WTC11 (cell line): ENCODE measurements around the gene PIK3CA. TPM values are rescaled to one million over a fixed set of nuclear protein-coding genes. Genes with fewer than 3 reads are reported as not detected.
A peak's percentile ranks its signal among the peaks of the same experiment; 100 is the strongest.
"Not testable (repeated sequence)": the region's sequence is repeated elsewhere in the genome, so short reads cannot be mapped to it uniquely, and the experiment has no call there.

Experiments
- ATAC-seq: fragments of 200-7000 bp; cut with Tn5 transposase; 2 replicates; pipeline ENCODE4 v1.10.0; 2021; ENCODE audit warnings: mild to moderate bottlenecking, moderate library complexity
- CTCF ChIA-PET: fragments of 300-600 bp; sonication (Branson Sonifier 250); formaldehyde crosslinking; loops from one replicate; lab custom pipeline; 2021; ENCODE audit warnings: antibody characterized with exemption; lab: Charles Lee
- POLR2A ChIA-PET: fragments of 350-600 bp; sonication (Branson Sonifier 250); formaldehyde crosslinking; loops from one replicate; lab custom pipeline; 2021; ENCODE audit warnings: antibody characterized with exemption; lab: Charles Lee
- DNase-seq: peaks from one replicate; pipeline ENCODE4 v3.0.0; 2021; ENCODE audit warnings: low spot score
- H3K27ac Mint-ChIP-seq: 2 replicates; pipeline ENCODE4 v1.8.0; 2021; ENCODE audit warnings: mixed read lengths
- H3K27me3 Mint-ChIP-seq: 2 replicates; pipeline ENCODE4 v1.8.0; 2021; ENCODE audit warnings: low read depth, mild to moderate bottlenecking, moderate library complexity, mixed read lengths
- H3K36me3 Mint-ChIP-seq: 2 replicates; pipeline ENCODE4 v1.8.0; 2021; ENCODE audit warnings: mixed read lengths
- H3K4me1 Mint-ChIP-seq: 2 replicates; pipeline ENCODE4 v1.8.0; 2022; ENCODE audit warnings: mixed read lengths
- H3K4me3 Mint-ChIP-seq: 2 replicates; pipeline ENCODE4 v1.8.0; 2021; ENCODE audit warnings: mild to moderate bottlenecking, moderate library complexity, mixed read lengths
- H3K9me3 Mint-ChIP-seq: 2 replicates; pipeline ENCODE4 v1.8.0; 2021; ENCODE audit warnings: mixed read lengths
- CREM ChIP-seq: sonication (generic); formaldehyde crosslinking; IDR thresholded peaks from 2 replicates; pipeline ENCODE4 v1.8.1; 2022; ENCODE audit warnings: mild to moderate bottlenecking, missing genetic modification reagents, moderate library complexity
- ELF4 ChIP-seq: sonication (generic); formaldehyde crosslinking; IDR thresholded peaks from 2 replicates; pipeline ENCODE4 v1.8.1; 2022; ENCODE audit warnings: low read depth, mild to moderate bottlenecking, moderate library complexity, missing genetic modification reagents
- ESRRA ChIP-seq: sonication (generic); formaldehyde crosslinking; IDR thresholded peaks from 2 replicates; pipeline ENCODE4 v1.8.1; 2022; ENCODE audit warnings: mild to moderate bottlenecking, missing genetic modification reagents, borderline replicate concordance
- FOXK1 ChIP-seq: sonication (generic); formaldehyde crosslinking; IDR thresholded peaks from 2 replicates; pipeline ENCODE4 v1.8.0; 2022; ENCODE audit warnings: mild to moderate bottlenecking, moderate library complexity, missing genetic modification reagents
- GABPB1 ChIP-seq: sonication (generic); formaldehyde crosslinking; IDR thresholded peaks from 2 replicates; pipeline ENCODE4 v1.8.1; 2023; ENCODE audit warnings: mild to moderate bottlenecking, missing genetic modification reagents
- GTF2I ChIP-seq: fragments of 250-450 bp; sonication (Bioruptor Pico); conservative IDR thresholded peaks from 2 replicates; pipeline ENCODE4 v1.4.0; 2021; ENCODE audit warnings: mild to moderate bottlenecking
- JUN ChIP-seq: sonication (generic); formaldehyde crosslinking; IDR thresholded peaks from 2 replicates; pipeline ENCODE4 v1.8.0; 2023; ENCODE audit warnings: mild to moderate bottlenecking, missing genetic modification reagents
- MYBL2 ChIP-seq: sonication (generic); formaldehyde crosslinking; IDR thresholded peaks from 2 replicates; pipeline ENCODE4 v1.8.1; 2023; ENCODE audit warnings: mild to moderate bottlenecking, moderate library complexity, missing genetic modification reagents
- NFYB ChIP-seq: sonication (generic); formaldehyde crosslinking; conservative IDR thresholded peaks from 2 replicates; pipeline ENCODE4 v1.8.0; 2022; ENCODE audit warnings: low read depth, missing genetic modification reagents
- NR1H2 ChIP-seq: sonication (generic); formaldehyde crosslinking; IDR thresholded peaks from 2 replicates; pipeline ENCODE4 v1.9.0; 2021; ENCODE audit warnings: mild to moderate bottlenecking, moderate library complexity, missing genetic modification reagents
- NR2C2 ChIP-seq: sonication (generic); formaldehyde crosslinking; IDR thresholded peaks from 2 replicates; pipeline ENCODE4 v1.8.0; 2022; ENCODE audit warnings: mild to moderate bottlenecking, missing genetic modification reagents
- OVOL2 ChIP-seq: fragments of 250-450 bp; sonication (Bioruptor Pico); IDR thresholded peaks from 2 replicates; pipeline ENCODE4 v1.9.0; 2021; ENCODE audit warnings: mild to moderate bottlenecking, borderline replicate concordance
- PRRX2 ChIP-seq: fragments of 250-450 bp; sonication (Bioruptor Pico); IDR thresholded peaks from 2 replicates; pipeline ENCODE4 v1.8.0; 2021; ENCODE audit warnings: mild to moderate bottlenecking
- SMAD3 ChIP-seq: sonication (generic); formaldehyde crosslinking; IDR thresholded peaks from 2 replicates; pipeline ENCODE4 v1.8.0; 2022; ENCODE audit warnings: missing genetic modification reagents, mild to moderate bottlenecking, borderline replicate concordance
- SMAD4 ChIP-seq: sonication (generic); formaldehyde crosslinking; IDR thresholded peaks from 2 replicates; pipeline ENCODE4 v1.8.0; 2022; ENCODE audit warnings: mild to moderate bottlenecking, missing genetic modification reagents
- TCF7 ChIP-seq: sonication (generic); formaldehyde crosslinking; IDR thresholded peaks from 2 replicates; pipeline ENCODE4 v1.8.0; 2022; ENCODE audit warnings: mild to moderate bottlenecking, low read depth, missing genetic modification reagents, moderate library complexity
- ZBTB21 ChIP-seq: sonication (generic); formaldehyde crosslinking; IDR thresholded peaks from 2 replicates; pipeline ENCODE4 v1.8.1; 2023; ENCODE audit warnings: mild to moderate bottlenecking, missing genetic modification reagents, borderline replicate concordance
- ZNF121 ChIP-seq: sonication (generic); formaldehyde crosslinking; IDR thresholded peaks from 2 replicates; pipeline ENCODE4 v1.8.0; 2023; ENCODE audit warnings: missing genetic modification reagents
- ZNF219 ChIP-seq: sonication (generic); formaldehyde crosslinking; IDR thresholded peaks from 2 replicates; pipeline ENCODE4 v1.8.0; 2023; ENCODE audit warnings: missing genetic modification reagents, mild to moderate bottlenecking, borderline replicate concordance
- ZNF416 ChIP-seq: fragments of 250-450 bp; sonication (Bioruptor Pico); IDR thresholded peaks from 2 replicates; pipeline ENCODE4 v1.9.0; 2021; ENCODE audit warnings: mild to moderate bottlenecking, inconsistent platforms
- total RNA-seq: library from RNA; stranded (reverse); gene quantifications from 3 replicates; pipeline ENCODE4 v1.2.3, GENCODE V29; 2021
- TF ChIP-seq, protein P1 (sequence below): fragments of 250-450 bp; sonication (Bioruptor Pico); IDR thresholded peaks from 2 replicates; pipeline ENCODE4 v1.9.0; 2021; ENCODE audit warnings: mild to moderate bottlenecking
- TF ChIP-seq, protein P2 (sequence below): sonication (generic); formaldehyde crosslinking; IDR thresholded peaks from 2 replicates; pipeline ENCODE4 v1.8.0; 2022; ENCODE audit warnings: mild to moderate bottlenecking, missing genetic modification reagents
- TF ChIP-seq, protein P3 (sequence below): sonication (generic); formaldehyde crosslinking; conservative IDR thresholded peaks from 2 replicates; pipeline ENCODE4 v1.8.1; 2023; ENCODE audit warnings: mild to moderate bottlenecking, low read depth, missing genetic modification reagents, moderate library complexity

Gene PIK3CA
- total RNA-seq, 1 experiment from 2014 or later: 10.1 TPM

DNA sequence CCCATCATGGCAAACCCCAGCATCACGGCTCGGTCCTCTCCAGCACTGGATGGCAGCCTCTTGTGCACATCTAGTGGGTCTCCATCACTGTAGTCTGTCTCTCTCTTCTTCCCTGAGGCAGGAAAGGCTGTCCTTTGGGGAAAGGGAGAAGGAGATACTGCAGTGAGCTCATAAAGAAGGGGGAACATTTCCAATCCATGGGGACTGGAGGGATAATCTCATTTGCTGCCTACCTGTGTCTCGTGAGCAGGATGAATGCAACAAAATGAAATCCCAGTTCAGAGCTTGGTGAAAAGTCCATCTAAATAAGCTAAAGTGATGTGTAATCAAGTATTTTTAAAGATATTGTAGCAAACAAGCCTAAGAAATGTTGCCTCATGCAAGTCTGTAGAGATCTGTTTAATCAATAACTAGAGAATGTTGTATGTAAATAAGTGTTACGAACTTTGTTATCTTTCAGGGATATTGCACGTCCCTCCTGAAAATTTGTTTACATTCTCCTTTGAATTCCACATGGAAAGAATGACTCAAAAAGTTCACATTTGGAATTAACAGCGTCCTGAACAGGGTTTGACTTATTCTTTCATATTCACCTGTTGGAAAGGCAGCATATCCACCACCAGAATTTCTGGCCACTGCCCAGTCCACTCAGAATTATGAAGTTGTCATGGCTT lies 102.8 kb downstream of the PIK3CA start, which contains the start of gene KCNMB3:
Gene KCNMB3, minus strand, starts transcription at position 312 of the 674 bp plus-strand sequence. Its CDS starts 124 bp downstream, at position 188.
- DNase-seq (no peak), ATAC-seq (no peak)
- TF ChIP-seq GABPB1 (peak; percentile 95), ESRRA (CRISPR knock-in tag) (no peak)
- Mint-ChIP-seq H3K4me1 (no peaks in the 10 kb centered on the region), H3K4me3 (no peak within 1 kb of the TSS), H3K27me3 (no peaks in the 10 kb centered on the region), H3K36me3 (peaks cover 6% of the 10 kb centered on the region), H3K9me3 (no peaks in the 10 kb centered on the region), H3K27ac (no peak within 1 kb of the TSS)
- ChIA-PET CTCF (no interaction called here), POLR2A (no interaction called here)

DNA sequence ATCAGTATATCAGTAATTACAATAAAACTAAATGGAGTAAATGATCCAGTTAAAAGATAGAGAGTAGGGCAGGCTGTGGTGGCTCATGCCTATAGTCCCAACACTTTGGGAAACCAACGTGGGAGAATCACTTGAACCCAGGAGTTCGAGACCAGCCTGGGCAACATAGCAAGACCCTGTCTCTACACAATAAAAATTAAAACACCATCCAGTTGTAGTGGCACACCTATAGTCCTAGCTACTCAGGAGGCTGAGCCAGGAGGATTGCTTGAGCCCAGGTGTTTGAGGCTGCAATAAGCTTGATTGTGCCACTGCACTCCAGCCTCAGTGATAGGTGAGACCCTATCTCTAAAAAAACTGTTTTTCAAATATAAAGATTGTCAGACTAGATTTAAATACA lies 108.7 kb downstream of the PIK3CA start:
- no peak overlapping the region for H3K4me3 Mint-ChIP-seq
- no peak overlapping the region for H3K27ac Mint-ChIP-seq
- no peaks in the 10 kb centered on the region for H3K4me1 Mint-ChIP-seq
- ChIA-PET POLR2A (no interaction called here), CTCF (no interaction called here)
- TF ChIP-seq ZNF121 (CRISPR knock-in tag) (peak; percentile 78), TCF7 (no peak), GTF2I (CRISPR knock-in tag) (no peak), PRRX2 (CRISPR knock-in tag) (no peak), MYBL2 (CRISPR knock-in tag) (no peak)
- TF ChIP-seq, protein P1, sequence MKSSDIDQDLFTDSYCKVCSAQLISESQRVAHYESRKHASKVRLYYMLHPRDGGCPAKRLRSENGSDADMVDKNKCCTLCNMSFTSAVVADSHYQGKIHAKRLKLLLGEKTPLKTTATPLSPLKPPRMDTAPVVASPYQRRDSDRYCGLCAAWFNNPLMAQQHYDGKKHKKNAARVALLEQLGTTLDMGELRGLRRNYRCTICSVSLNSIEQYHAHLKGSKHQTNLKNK: no peak
- DNase-seq (no peak), ATAC-seq (no peak)
- H3K9me3 Mint-ChIP-seq: peaks cover 20% of the 10 kb centered on the region
- peaks cover 21% of the 10 kb centered on the region for H3K36me3 Mint-ChIP-seq
- H3K27me3 Mint-ChIP-seq: peaks cover 26% of the 10 kb centered on the region

DNA sequence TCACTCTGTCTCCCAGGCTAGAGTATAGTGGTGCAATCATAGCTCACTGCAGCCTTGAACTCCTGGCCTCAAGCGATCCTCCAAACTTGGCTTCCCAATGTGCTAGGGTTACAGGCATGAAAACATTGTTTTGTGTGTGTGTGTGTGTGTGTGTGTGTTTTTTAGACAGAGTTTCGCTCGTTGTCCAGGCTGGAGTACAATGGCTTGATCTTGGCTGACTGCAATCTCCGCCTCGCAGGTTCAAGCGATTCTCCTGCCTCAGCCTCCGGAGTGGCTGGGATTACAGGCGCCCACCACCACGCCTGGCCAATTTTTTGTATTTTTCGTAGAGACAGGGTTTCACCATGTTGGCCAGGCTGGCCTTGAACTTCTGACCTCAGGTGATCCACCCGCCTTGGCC lies 109.6 kb downstream of the PIK3CA start:
- POLR2A ChIA-PET, CTCF ChIA-PET, ATAC-seq, DNase-seq, H3K4me3 Mint-ChIP-seq, H3K27ac Mint-ChIP-seq, H3K4me1 Mint-ChIP-seq: not testable (repeated sequence)
- Mint-ChIP-seq H3K36me3 (peaks cover 23% of the 10 kb centered on the region), H3K27me3 (peaks cover 33% of the 10 kb centered on the region), H3K9me3 (peaks cover 25% of the 10 kb centered on the region)

DNA sequence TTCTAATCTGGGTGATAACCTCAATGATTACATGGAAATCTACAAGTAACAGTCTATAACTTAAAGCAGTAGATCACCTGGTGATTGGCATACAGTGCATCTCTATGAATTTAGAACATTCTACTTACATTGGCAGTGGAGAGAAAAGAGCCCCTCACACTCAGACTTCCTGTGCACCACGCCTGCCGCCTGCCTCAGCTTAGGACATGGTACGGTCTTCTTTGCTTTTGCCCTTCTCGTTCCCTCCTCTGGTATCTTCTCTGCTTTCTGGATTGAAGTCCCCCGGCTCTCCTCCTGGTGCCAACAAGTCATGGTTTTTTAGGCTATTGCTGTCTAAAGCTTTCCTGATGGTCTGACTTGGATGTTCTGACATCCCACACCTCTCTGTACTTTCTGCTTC lies 110.7 kb downstream of the PIK3CA start:
- no peak overlapping the region for H3K4me3 Mint-ChIP-seq
- POLR2A ChIA-PET: no interaction called here
- H3K27ac Mint-ChIP-seq: no peak overlapping the region
- H3K27me3 Mint-ChIP-seq: peaks cover 34% of the 10 kb centered on the region
- peaks cover 23% of the 10 kb centered on the region for H3K36me3 Mint-ChIP-seq
- CTCF ChIA-PET: no interaction called here
- H3K9me3 Mint-ChIP-seq: peaks cover 25% of the 10 kb centered on the region
- ATAC-seq (no peak), DNase-seq (no peak)
- H3K4me1 Mint-ChIP-seq: no peaks in the 10 kb centered on the region
- TF ChIP-seq NR1H2 (CRISPR knock-in tag) (no peak), ZNF219 (CRISPR knock-in tag) (no peak), FOXK1 (no peak), ZNF416 (CRISPR knock-in tag) (no peak), SMAD3 (CRISPR knock-in tag) (no peak), ZBTB21 (no peak), NR2C2 (CRISPR knock-in tag) (no peak), JUN (no peak), ELF4 (CRISPR knock-in tag) (no peak), SMAD4 (no peak), CREM (CRISPR knock-in tag) (no peak), OVOL2 (CRISPR knock-in tag) (no peak), NFYB (CRISPR knock-in tag) (no peak)
- TF ChIP-seq, protein P2, sequence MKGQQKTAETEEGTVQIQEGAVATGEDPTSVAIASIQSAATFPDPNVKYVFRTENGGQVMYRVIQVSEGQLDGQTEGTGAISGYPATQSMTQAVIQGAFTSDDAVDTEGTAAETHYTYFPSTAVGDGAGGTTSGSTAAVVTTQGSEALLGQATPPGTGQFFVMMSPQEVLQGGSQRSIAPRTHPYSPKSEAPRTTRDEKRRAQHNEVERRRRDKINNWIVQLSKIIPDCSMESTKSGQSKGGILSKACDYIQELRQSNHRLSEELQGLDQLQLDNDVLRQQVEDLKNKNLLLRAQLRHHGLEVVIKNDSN (CRISPR knock-in tag): no peak
- TF ChIP-seq, protein P3, sequence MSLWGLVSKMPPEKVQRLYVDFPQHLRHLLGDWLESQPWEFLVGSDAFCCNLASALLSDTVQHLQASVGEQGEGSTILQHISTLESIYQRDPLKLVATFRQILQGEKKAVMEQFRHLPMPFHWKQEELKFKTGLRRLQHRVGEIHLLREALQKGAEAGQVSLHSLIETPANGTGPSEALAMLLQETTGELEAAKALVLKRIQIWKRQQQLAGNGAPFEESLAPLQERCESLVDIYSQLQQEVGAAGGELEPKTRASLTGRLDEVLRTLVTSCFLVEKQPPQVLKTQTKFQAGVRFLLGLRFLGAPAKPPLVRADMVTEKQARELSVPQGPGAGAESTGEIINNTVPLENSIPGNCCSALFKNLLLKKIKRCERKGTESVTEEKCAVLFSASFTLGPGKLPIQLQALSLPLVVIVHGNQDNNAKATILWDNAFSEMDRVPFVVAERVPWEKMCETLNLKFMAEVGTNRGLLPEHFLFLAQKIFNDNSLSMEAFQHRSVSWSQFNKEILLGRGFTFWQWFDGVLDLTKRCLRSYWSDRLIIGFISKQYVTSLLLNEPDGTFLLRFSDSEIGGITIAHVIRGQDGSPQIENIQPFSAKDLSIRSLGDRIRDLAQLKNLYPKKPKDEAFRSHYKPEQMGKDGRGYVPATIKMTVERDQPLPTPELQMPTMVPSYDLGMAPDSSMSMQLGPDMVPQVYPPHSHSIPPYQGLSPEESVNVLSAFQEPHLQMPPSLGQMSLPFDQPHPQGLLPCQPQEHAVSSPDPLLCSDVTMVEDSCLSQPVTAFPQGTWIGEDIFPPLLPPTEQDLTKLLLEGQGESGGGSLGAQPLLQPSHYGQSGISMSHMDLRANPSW (CRISPR knock-in tag): no peak

DNA sequence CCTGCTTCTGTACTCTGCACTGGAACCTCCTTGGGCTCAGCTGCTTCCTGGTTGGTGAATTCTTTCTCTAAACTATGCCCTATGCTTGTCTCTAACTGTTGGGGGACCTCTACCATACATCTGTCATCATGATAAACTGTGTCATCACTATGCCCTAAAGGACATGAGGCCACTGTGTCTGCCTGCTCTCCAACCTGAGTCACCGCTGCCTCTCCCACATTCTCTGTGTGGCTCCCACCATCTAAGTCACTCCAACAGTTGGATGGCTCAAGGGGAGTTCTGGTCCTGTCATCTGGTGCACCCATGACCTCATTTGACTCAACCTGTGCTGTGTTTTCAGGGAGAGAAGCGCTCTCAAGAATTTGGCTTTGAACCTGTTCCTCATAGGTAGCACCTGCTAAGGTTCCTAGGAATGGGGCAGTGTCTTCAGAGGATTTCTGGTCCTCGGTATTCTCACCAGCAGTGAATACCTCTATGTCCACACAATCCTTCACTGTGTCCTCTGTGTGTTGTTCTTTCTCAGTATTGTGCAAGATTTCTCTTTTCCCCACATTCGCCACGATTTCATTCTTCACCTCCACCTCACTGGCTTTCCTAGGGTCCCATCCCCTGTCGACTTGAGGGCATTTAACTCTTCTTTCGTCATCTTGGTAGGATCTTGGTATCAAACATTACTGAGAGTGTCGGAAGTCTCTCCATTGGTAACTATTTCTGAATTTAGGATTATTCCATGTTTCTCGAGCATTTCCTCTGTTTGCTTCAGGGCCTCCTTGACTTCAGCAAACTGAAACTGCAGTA lies 112.0 kb downstream of the PIK3CA start:
- DNase-seq, H3K27ac Mint-ChIP-seq, POLR2A ChIA-PET, H3K4me1 Mint-ChIP-seq, ATAC-seq: not testable (repeated sequence)
- CTCF ChIA-PET: interaction anchor here (2.8 kb wide), 1 partner anchor 62 kb away, joined by 6 read pairs; no protein-coding TSS in a partner anchor
- Mint-ChIP-seq H3K4me3 (peak overlapping the region; percentile 67), H3K9me3 (peaks cover 25% of the 10 kb centered on the region), H3K27me3 (peaks cover 34% of the 10 kb centered on the region), H3K36me3 (peaks cover 23% of the 10 kb centered on the region)
